GM18511 (cell line): ENCODE results near the gene LMOD1.

Experiments
- ATAC-seq: cut with Tn5 transposase; IDR thresholded peaks from one replicate; pipeline ENCODE4 v1.9.1; 2021; ENCODE audit warnings: mild to moderate bottlenecking, moderate library complexity; ENCODE audit not compliant: unreplicated experiment

The LMOD1 gene

GRCh38 chr1:201895120-201895665 is 51.2 kb downstream of the LMOD1 start:
- ATAC-seq = no peak

DNA sequence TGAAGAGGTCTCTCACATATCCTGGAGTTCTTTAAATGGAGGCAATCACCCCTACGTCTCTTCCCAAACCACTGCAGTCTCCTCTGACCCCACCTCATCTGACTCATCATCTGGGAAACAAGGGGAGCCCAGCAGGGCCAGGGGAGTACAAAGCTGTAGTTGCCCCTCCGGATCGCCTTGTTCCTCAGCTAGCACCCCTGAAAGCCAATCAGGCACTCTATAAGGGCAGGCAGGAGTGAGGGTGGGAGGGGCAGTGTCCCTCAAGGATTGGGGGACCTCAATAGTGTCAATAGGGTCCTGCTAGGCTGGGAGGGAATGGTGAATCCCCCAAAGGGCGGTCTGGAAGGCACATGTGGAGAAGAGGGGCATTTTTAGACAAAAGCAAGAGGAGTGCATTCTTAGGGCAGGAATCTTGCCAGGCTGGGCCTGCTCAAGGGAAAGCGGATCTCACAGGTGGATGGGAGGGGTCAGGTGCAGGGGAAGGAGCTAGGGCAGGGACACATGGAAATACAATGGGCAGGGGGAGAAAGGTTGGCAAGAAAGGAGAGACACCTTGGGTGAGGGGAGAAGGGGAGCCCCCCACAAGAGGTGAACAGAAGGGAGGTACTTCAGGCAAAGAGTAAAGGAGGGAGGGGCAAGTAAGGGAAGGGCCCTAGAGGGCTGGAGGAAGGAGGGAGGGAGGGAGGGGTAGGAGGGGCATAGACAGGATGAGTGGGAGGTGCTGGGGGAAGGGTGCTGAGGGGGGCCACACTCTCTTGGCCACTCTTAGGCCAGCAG is 51.8 kb downstream of the LMOD1 start:
- no peak for ATAC-seq

- no peak for ATAC-seq
Observed at GRCh38 chr1:201893431-201893830, 52.9 kb downstream of the LMOD1 start.

DNA sequence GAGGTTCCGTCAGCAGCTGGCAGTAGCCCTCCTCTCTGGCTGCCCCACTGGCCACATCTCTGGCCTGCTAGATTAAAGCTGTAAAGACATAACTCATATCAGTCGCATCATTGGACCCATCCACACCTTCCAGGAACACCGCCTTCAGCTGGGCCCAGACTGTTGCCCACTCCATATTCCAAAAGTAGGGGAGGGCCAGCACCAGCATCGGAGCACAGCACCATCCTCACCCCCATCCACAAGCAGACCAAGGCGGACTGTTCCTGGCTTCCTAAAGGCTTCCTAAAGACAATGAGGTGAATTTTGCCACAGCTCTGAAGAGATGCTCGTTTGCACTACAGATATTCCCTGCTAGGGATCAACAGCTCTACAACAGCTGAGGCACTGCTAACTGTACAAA is 54.1 kb downstream of the LMOD1 start:
- no peak for ATAC-seq

GRCh38 chr1:201891451-201892045 is 54.8 kb downstream of the LMOD1 start:
- no peak for ATAC-seq

DNA sequence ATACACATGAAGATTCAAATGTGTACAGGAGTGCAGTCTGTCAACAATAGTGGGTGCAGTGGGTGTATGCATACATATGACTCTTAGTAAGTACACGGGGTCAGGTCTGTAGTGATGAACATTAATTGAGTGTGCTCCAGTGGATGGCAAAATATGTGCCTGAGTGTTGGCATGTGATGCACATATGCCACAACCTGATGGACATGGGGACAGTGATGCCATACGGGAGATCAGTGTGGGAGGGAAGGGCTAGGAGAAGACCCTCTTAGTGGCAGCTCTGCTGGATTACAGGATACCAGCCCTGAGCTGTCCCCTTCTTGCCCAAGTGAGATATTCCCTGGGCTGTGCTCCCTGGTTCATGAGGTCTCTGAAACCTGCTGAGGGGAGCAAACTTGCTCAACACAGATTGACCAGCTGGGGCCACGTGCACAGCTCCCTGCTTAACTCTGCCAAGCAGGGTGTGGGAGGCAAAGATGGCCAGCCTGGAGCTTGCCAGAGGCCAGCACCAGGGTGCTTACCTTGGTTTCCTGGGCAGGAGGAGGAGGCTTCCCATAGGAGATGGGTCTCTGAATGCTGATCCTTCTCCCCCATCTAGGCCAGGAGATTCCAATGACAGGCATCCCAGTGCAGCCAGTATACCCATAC is 55.4 kb downstream of the LMOD1 start:
- ATAC-seq = no peak

DNA sequence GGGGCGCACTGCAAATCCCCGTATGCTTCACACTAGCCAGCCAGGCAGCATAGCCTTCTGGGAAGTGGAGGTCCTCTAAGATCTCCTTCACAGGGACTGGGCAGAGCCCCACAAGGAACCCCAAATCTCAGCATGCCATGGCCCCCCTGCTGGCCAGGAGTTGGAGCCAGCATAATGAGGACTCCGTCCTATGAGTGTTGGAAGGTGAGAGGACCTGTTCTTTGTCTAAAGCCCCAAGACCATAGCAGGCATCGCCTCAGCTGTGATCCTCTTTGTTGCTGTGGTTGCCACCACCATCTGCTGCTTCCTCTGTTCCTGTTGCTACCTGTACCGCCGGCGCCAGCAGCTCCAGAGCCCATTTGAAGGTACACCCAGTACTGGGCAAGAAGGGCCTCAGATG is 56.1 kb downstream of the LMOD1 start:
- no peak for ATAC-seq

- no peak for ATAC-seq
Observed at GRCh38 chr1:201889090-201889968, 57.0 kb downstream of the LMOD1 start.

GRCh38 chr1:201888282-201889089 is 57.9 kb downstream of the LMOD1 start, which contains the start of gene SHISA4:
SHISA4 (plus strand) TSS chr1:201888898; CDS start chr1:201888995, 97 bp downstream.
- ATAC-seq = no peak

- no peak for ATAC-seq
Observed at GRCh38 chr1:201887116-201887866, 59.1 kb downstream of the LMOD1 start.

DNA sequence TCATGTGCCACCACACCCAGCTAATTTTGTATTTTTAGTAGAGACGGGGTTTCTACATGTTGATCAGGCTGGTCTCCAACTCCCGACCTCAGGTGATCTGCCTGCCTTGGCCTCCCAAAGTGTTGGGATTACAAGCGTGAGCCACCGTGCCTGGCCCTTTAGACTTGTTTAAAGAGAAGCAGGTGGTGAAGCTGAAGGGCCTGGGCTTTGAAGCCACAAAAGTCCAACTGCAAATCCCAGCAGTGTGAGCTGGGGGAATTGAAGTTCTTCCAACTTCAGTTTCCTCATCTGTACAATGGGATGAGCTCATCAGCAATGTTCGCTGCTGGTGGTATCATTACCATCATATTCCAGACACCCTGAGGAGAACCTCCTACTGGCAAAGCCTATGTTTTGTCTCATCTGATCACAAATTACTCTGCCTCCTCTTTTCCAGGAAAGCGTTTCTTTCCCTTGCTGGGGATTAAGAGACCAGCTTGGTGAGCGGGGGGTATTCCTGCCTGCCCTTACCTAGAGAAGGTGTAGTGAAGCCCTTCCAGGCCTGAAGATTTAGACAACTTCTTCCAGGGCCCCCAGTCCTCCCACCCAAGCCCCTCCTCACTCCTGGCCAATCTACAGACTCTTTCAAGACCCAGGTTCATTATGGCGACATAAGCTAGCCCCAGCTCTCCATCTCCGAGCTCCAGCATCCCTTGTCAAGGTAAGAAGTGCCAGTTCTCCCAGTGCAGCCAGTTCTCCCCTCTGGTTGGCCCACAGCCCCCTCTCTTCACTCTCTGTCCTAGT is 60.1 kb downstream of the LMOD1 start:
- ATAC-seq = no peak

- no peak for ATAC-seq
Observed at GRCh38 chr1:201885531-201886075, 60.7 kb downstream of the LMOD1 start.

DNA sequence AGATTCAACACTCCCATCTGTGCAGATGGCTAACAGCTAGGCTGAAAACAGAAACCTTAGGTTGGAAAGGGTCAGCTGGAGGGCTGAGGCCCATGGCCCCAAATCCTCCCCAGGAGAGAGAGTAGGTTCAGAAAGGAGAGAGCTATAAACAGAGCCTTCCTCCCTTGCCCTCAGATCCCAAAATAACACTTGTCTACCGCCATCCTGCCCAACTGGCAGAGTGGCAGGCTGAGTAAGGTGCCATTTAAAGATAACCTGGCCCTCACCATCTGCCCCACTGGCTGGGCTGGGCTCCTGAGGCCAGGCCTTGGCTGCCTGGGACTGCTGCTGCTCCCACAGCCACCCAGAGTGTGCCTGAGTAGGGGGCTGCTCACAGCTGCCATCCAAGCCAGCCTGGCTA is 61.9 kb downstream of the LMOD1 start:
- no peak for ATAC-seq

GRCh38 chr1:201883786-201884185 is 62.6 kb downstream of the LMOD1 start:
- no peak for ATAC-seq

GRCh38 chr1:201883266-201883665 is 63.1 kb downstream of the LMOD1 start:
- no peak for ATAC-seq

DNA sequence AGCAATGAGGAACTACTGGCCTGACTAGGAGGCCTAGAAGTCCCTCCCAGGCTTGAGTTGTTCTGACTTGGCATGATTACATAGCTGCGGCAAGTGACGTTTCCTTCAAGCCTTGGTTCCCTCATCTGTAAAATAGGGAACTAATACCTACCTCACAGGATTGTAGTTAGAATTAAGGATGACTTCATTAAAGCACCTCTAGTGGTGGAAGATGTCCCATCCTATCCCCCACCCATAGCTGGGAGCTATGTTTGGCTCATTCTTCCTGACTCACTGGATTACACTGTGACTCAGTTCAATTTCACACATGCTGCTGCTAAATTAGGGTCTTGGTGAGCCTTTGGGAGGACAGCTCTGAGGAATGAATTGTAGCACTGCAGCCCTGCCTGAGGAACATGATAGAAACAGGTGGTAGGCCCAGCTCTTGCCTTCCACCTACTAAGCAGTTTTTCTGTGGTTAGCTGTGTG is 63.6 kb downstream of the LMOD1 start:
- peak; percentile 51 for ATAC-seq

DNA sequence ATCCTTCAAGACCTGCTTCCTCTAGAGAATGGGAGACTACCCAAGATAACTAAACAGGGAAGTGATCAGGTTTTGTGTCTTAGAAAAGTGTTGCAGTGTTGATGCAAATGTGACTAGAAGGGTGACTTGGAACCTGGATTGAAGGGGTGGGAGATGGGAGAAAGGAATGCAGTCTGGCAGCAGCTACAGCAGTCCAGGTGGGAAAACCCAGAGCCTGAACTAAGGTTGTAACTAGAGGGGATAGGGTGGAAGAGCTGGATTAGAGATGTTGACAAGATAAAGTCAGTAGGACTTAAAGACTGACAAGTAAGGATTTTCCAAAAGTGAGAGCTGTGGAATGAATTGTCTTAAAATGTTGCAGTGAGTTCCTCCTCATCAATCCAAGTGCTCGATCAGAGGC is 64.7 kb downstream of the LMOD1 start:
- ATAC-seq = no peak

DNA sequence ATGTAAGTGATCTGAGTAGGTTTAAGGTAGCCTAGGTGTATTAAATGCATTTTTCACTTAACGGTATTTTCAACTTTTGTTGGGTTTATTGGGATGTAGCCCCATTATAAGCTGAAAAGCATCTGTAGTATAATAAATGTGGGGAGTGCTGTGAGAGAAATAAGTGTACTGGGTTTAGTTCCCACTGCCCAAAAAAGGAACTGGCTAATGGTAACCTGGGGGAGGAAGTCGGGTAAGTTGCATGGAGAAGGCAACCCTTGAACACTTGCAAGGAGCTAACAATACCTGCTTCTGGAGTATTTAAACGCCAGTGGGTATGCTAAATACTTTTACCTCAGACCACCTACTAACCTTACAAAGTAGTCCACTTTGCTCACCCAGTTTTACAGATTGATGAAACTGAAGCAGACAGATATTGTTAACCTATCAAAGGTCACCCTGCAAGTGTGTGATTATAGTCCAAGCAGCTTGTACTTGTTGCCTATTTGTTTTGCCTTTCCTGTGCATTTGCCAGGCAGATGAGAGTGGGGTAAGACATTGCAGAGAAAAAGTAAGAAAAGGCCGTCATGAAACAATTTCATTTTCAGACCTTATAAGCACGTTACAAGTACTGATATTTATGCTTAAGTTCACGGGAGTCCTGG is 65.3 kb downstream of the LMOD1 start:
- no peak for ATAC-seq
